ENCODE results near the gene PFDN6. TPM values are rescaled to one million over a fixed set of nuclear protein-coding genes. Genes with fewer than 3 reads are reported as not detected.

The PFDN6 gene
- total and polyA plus RNA-seq, 2 of the 13 experiments (the other 11 are each of a cell fraction or from before 2014, with no cell fraction given) = 75.5 to 87.0 TPM

DNA sequence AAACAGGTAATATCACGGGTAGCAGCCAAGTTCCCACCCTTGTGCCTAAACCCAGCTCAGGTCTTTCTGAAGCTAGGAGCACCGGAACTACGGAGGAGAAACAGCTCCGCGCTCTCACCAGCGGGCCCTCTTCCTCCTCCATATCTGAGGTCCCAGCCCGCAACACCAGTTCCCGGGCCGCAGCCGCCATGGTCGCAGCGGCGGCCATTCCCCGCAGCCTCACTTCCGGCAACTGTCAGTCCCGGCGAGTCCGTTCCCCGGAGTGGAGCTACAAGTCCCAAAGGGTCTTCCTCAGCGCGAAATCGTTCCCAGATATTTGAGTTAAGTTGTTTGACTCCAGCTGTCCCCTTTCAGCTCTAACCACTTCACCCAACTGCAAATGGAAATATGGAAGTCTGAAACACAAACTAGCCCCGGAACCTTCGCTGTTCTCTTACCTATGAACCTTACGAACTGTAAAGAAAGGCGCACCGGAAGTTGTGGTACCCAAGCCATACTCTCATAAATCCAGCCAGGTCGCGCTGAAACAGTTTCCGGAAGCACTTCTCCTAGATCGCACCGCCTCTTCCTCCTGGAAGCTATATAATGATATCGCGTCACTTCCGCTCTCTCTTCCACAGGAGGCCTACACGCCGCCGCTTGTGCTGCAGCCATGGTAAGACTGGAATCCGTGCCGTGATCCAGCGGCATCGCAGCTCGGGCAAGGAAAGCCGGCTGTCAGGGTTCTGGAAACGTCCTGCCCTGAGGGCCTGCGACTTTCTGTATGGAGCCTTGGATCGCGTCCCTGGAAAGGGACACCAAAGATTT, 17.7 kb upstream of the PFDN6 start, which contains the start of the genes RPS18 and VPS52 (continued):
- TF ChIP-seq EHMT2 (IDR thresholded peaks at IDR 0.05; ENCODE audit: borderline replicate concordance, low read depth, low read length) (peak; percentile 95; the same call in 1 of the 2 replicates), REST (IDR thresholded peaks at IDR 0.05; ENCODE audit: borderline replicate concordance in 1 of 2, low read depth in 1 of 2, low read length in 2 of 2) (peak in 1 of 2 experiments; percentile 62; a peak in 1 of 4 replicates), ZNF577 (CRISPR knock-in tag; IDR thresholded peaks at IDR 0.05; ENCODE audit: borderline replicate concordance, low read depth) (no peak; the same call in 1 of the 2 replicates), ZNF563 (CRISPR knock-in tag; IDR thresholded peaks at IDR 0.05) (peak; percentile 89), MEIS2 (CRISPR knock-in tag; IDR thresholded peaks at IDR 0.05) (peak; percentile 72), GFI1 (CRISPR knock-in tag; IDR thresholded peaks at IDR 0.05; ENCODE audit: borderline replicate concordance) (0 out of 2 replicates have a peak, but pooled peaks have one; percentile 11), ZNF678 (CRISPR knock-in tag; IDR thresholded peaks at IDR 0.05) (peak; percentile 92), CCDC6 (CRISPR knock-in tag; IDR thresholded peaks at IDR 0.05) (peak; percentile 71), JARID2 (CRISPR knock-in tag; IDR thresholded peaks at IDR 0.05; ENCODE audit: insufficient replicate concordance) (no peak), NFAT5 (CRISPR knock-in tag; IDR thresholded peaks at IDR 0.05) (peak; percentile 73), ZNF740 (CRISPR knock-in tag; IDR thresholded peaks at IDR 0.05) (peak; percentile 53; the same call in 1 of the 2 replicates), SNAPC2 (CRISPR knock-in tag; IDR thresholded peaks at IDR 0.05) (peak; percentile 81; the same call in 1 of the 2 replicates), ZNF180 (CRISPR knock-in tag; IDR thresholded peaks at IDR 0.05; ENCODE audit: borderline replicate concordance, low read depth) (peak; percentile 27; the same call in 1 of the 2 replicates), PCBP2 (optimal IDR thresholded peaks at IDR 0.05; ENCODE audit: low read depth, low read length, poor library complexity, severe bottlenecking) (no peak), PITX1 (CRISPR knock-in tag; IDR thresholded peaks at IDR 0.05) (peak; percentile 76), DRAP1 (CRISPR knock-in tag; IDR thresholded peaks at IDR 0.05) (peak; percentile 99), SALL1 (CRISPR knock-in tag; IDR thresholded peaks at IDR 0.05) (peak; percentile 93)
